Heart left ventricle (tissue), 13 donors: Measurements from ENCODE around the gene HERC3.

Experiments used
- POLR2A ChIP-seq, 2 donors: fragments of 450-650 bp; IDR thresholded peaks; one replicate each; pipeline ENCODE4 v1.6.1; 2017; ENCODE audit warnings: antibody characterized with exemption in 2 of 2, mild to moderate bottlenecking in 2 of 2, moderate library complexity in 2 of 2
- TF ChIP-seq, protein P1 (sequence below), 12 donors: fragments of 200-600 bp; sonication (generic) in 4 of 12; IDR thresholded peaks; one replicate each; pipeline versions ENCODE4 v1.5.0 to v1.8.0; 2018 to 2022; ENCODE audit warnings: antibody characterized with exemption in 12 of 12, mild to moderate bottlenecking in 5 of 12
- donor health status: ischemic (EF 13 %, LVEDD 7.1; RV severe dilation, severe dysfunction).
- donor health status: DM: no; HTN: yes; CAD: no.
- donor health status: DM: no; HTN: no; CAD: no.
- donor health status: ischemic (EF 25% LVEDD 6.9; RV normal size, moderate dysfunction).
- donor health status: ischemic (EF 25% LVEDD 5.7; RV mildly dilated, moderate dysfunction).
- donor health status: ischemic (EF 35%, LVEDD 5.7; RV mildly dilated, moderate dysfunction).
- donor health status: nonischemic (EF 11% LVEDD 7.7; RV severe dilation, severe dysfunction).
- donor health status: DM: yes; HTN: yes; CAD: no.
- donor health status: PGD.
- donor health status: ischemic (EF 29% LVEDD 5.4; RV normal size, mild dysfunction).
- donor health status: nonischemic (EF 23%, LVEDD 6.1; RV moderate dilation, normal function).

GRCh38 chr4:88698519-88698918, 106.2 kb downstream of the HERC3 start:
- TF ChIP-seq, protein P1, sequence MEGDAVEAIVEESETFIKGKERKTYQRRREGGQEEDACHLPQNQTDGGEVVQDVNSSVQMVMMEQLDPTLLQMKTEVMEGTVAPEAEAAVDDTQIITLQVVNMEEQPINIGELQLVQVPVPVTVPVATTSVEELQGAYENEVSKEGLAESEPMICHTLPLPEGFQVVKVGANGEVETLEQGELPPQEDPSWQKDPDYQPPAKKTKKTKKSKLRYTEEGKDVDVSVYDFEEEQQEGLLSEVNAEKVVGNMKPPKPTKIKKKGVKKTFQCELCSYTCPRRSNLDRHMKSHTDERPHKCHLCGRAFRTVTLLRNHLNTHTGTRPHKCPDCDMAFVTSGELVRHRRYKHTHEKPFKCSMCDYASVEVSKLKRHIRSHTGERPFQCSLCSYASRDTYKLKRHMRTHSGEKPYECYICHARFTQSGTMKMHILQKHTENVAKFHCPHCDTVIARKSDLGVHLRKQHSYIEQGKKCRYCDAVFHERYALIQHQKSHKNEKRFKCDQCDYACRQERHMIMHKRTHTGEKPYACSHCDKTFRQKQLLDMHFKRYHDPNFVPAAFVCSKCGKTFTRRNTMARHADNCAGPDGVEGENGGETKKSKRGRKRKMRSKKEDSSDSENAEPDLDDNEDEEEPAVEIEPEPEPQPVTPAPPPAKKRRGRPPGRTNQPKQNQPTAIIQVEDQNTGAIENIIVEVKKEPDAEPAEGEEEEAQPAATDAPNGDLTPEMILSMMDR (IDR thresholded peaks at IDR 0.05) = no peak
- TF ChIP-seq POLR2A (IDR thresholded peaks at IDR 0.05) = no peak
